PC-3 (cell line): ENCODE results near the gene ZNF768. TPM values are rescaled to one million over a fixed set of nuclear protein-coding genes. Genes with fewer than 3 reads are reported as not detected.

Experiments
- ATAC-seq: fragments of 200-7000 bp; cut with Tn5 transposase; 2 replicates; pipeline ENCODE4 v1.9.1; 2020; ENCODE audit warnings: mild to moderate bottlenecking, moderate library complexity
- BruUV-seq: library from RNA; stranded (reverse); fragments of 400-500 nt; replicated peaks from 2 replicates; lab custom pipeline; 2021; lab: Mats Ljungman, UMichigan
- CTCF ChIA-PET: fragments of 300-600 bp; sonication (Branson Sonifier 250); formaldehyde crosslinking; loops from one replicate; lab custom pipeline; 2022; ENCODE audit warnings: antibody characterized with exemption; lab: Charles Lee
- POLR2A ChIA-PET: fragments of 300-600 bp; sonication (Branson Sonifier 250); formaldehyde crosslinking; loops from one replicate; lab custom pipeline; 2022; ENCODE audit warnings: antibody characterized with exemption; ENCODE audit not compliant: unreplicated experiment; lab: Charles Lee
- DNase-seq: peaks from one replicate; pipeline ENCODE4 v3.0.0-alpha.2; 2015
- H2AFZ ChIP-seq: fragments of 300-600 bp; sonication (generic); 2 replicates; pipeline ENCODE4 v1.6.0; 2016; ENCODE audit warnings: antibody characterized with exemption, low read length
- H3F3A ChIP-seq: fragments of 300-600 bp; sonication (generic); one replicate; pipeline ENCODE4 v1.6.0; 2017; ENCODE audit warnings: antibody characterized with exemption, low read length, control low read depth, mild to moderate bottlenecking; ENCODE audit not compliant: unreplicated experiment
- H3K27ac ChIP-seq: fragments of 300-600 bp; sonication (generic); 2 replicates; pipeline ENCODE4 v1.5.1; 2016; ENCODE audit warnings: mild to moderate bottlenecking, low read length
- H3K27me3 ChIP-seq: fragments of 300-600 bp; sonication (generic); 2 replicates; pipeline ENCODE4 v1.6.1; 2016; ENCODE audit warnings: low read length, mixed read lengths
- H3K36me3 ChIP-seq: fragments of 300-600 bp; sonication (generic); 2 replicates; pipeline ENCODE4 v1.6.1; 2016; ENCODE audit warnings: low read depth, mixed run types, low read length, mixed read lengths
- H3K4me1 ChIP-seq: fragments of 300-600 bp; sonication (generic); 2 replicates; pipeline ENCODE4 v1.5.1; 2016; ENCODE audit warnings: low read length; ENCODE audit not compliant: insufficient read depth
- H3K4me2 ChIP-seq: fragments of 300-600 bp; sonication (generic); 2 replicates; pipeline ENCODE4 v1.6.0; 2016; ENCODE audit warnings: low read length
- H3K4me3 ChIP-seq: fragments of 300-600 bp; sonication (generic); 2 replicates; pipeline ENCODE4 v1.5.1; 2016; ENCODE audit warnings: mild to moderate bottlenecking, low read length, mixed read lengths
- H3K79me2 ChIP-seq: fragments of 300-600 bp; sonication (generic); 2 replicates; pipeline ENCODE4 v1.6.1; 2017; ENCODE audit warnings: low read length, mixed read lengths
- H3K9ac ChIP-seq: fragments of 300-600 bp; sonication (generic); 2 replicates; pipeline ENCODE4 v1.6.0; 2016; ENCODE audit warnings: mild to moderate bottlenecking, low read length
- H3K9me2 ChIP-seq: fragments of 300-600 bp; sonication (generic); replicated peaks from 2 replicates; pipeline ENCODE4 v1.6.1; 2016; ENCODE audit warnings: mixed run types, low read length, mixed read lengths
- H3K9me3 ChIP-seq: fragments of 300-600 bp; sonication (generic); 2 replicates; pipeline ENCODE4 v1.6.1; 2016; ENCODE audit warnings: low read length, mixed read lengths
- H4K20me1 ChIP-seq: fragments of 300-600 bp; sonication (generic); 2 replicates; pipeline ENCODE4 v1.6.1; 2016; ENCODE audit warnings: low read length, mixed read lengths
- CTCF ChIP-seq: fragments of 300-600 bp; sonication (generic); conservative IDR thresholded peaks from 2 replicates; pipeline ENCODE4 v1.5.1; 2017; ENCODE audit warnings: antibody characterized with exemption, low read depth, mild to moderate bottlenecking, low read length
- EZH2 ChIP-seq: fragments of 300-600 bp; sonication (generic); IDR thresholded peaks from one replicate; pipeline ENCODE4 v1.6.1; 2017; ENCODE audit warnings: antibody characterized with exemption, mild to moderate bottlenecking, low read length; ENCODE audit not compliant: unreplicated experiment
- EZH2phosphoT487 ChIP-seq: fragments of 300-600 bp; sonication (generic); IDR thresholded peaks from 2 replicates; pipeline ENCODE4 v1.6.1; 2018; ENCODE audit warnings: mild to moderate bottlenecking, antibody characterized with exemption, low read length, borderline replicate concordance
- intact Hi-C: fragments of 100-400 bp; cut with micrococcal nuclease; formaldehyde crosslinking; loops from 2 replicates; pipeline ENCODE4 v1.9.0; 2023
- total RNA-seq: library from RNA; depleted of rRNA; stranded (reverse); fragments of >200 nt; gene quantifications from 2 replicates; pipeline ENCODE4 v1.2.3, GENCODE V29; 2014

The ZNF768 gene
- total RNA-seq, 1 experiment from 2014 or later, result 31.2 TPM

- H3K79me2 ChIP-seq, result peaks cover 8% of the 10 kb centered on the region
- POLR2A ChIA-PET, result no interaction called here
- H3K4me3 ChIP-seq, result no peak overlapping the region
- CTCF ChIA-PET, result no interaction called here
- H3K9me3 ChIP-seq, result no peaks in the 10 kb centered on the region
- no TSS peak for BruUV-seq
- H3F3A ChIP-seq, result no peaks in the 10 kb centered on the region
- H3K9ac ChIP-seq, result no peak overlapping the region
- no peaks in the 10 kb centered on the region for H3K4me1 ChIP-seq
- H3K36me3 ChIP-seq, result no peaks in the 10 kb centered on the region
- H3K4me2 ChIP-seq, result no peak overlapping the region
- no peak for TF ChIP-seq CTCF
- TF ChIP-seq EZH2phosphoT487, result no peak
- no peak for TF ChIP-seq EZH2
- intact Hi-C loops, result loop anchor here (10.0 kb wide), 2 partner anchors 77 to 113 kb away; partner anchors contain the start of gene SEPHS2
- DNase-seq (no peak), ATAC-seq (no peak)
- no peaks in the 10 kb centered on the region for H3K9me2 ChIP-seq
- no peak overlapping the region for H2AFZ ChIP-seq
- H3K27me3 ChIP-seq, result no peaks in the 10 kb centered on the region
- H4K20me1 ChIP-seq, result no peaks in the 10 kb centered on the region
- no peak overlapping the region for H3K27ac ChIP-seq
These were observed 4.9 kb downstream of the ZNF768 start for GRCh38 chr16:30521476-30521872.

DNA sequence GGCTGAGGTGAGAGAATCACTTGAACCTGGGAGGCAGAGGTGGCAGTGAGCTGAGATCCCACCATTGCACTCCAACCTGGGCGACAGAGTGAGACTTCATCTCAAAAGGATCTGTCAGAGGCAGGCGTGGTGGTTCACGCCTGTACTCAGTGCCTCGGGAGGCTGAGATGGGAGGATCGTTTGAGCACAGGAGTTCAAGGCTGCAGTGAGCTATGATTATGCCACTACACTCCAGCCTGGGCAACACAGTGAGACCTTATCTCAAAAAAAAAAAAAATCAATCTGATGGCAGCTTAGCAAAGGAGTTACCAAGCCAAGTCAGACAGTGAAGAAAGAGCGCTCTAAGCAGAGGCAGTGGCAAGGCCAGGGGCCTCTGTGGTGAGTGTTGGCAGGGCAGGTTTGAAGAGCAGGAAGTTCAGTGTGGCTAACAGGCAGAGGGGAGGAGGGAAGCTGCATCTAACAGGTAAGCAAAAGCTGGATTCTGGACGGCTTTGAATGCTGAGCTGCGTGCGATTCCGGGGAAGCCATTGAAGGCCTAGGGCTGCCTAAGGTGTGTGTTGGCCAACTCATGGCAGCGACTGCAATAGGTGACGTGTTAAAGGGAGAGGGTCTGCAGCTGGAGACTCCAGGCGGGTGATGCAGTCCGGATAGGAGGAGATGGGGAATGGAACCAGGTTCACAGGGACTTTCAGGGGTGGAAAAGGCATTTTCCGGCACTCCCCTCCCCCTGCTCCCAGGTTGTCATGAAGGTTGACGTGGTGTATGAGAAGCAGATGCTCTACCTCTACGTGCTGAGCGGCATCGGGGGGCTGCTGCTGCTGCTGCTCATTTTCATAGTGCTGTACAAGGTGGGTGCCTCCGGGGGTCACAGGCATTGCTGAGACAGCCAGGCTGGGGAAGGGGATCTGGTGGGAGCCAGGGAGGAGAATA lies 7.0 kb downstream of the ZNF768 start:
- H3K79me2 ChIP-seq, result no peaks in the 10 kb centered on the region
- no peaks in the 10 kb centered on the region for H3K9me3 ChIP-seq
- CTCF ChIA-PET, result no interaction called here
- no peak overlapping the region for H2AFZ ChIP-seq
- BruUV-seq, result no TSS peak
- intact Hi-C loops, result loop anchor here (10.0 kb wide), 2 partner anchors 75 to 115 kb away; partner anchors contain the start of gene SEPHS2
- TF ChIP-seq EZH2phosphoT487, result no peak
- TF ChIP-seq EZH2, result no peak
- TF ChIP-seq CTCF, result no peak
- H3K9ac ChIP-seq, result no peak overlapping the region
- no peak overlapping the region for H3K27ac ChIP-seq
- H3F3A ChIP-seq, result no peaks in the 10 kb centered on the region
- POLR2A ChIA-PET, result no interaction called here
- H3K4me3 ChIP-seq, result no peak overlapping the region
- no peaks in the 10 kb centered on the region for H3K9me2 ChIP-seq
- H3K36me3 ChIP-seq, result no peaks in the 10 kb centered on the region
- H4K20me1 ChIP-seq, result no peaks in the 10 kb centered on the region
- no peak for DNase-seq
- H3K27me3 ChIP-seq, result no peaks in the 10 kb centered on the region
- no peak for ATAC-seq
- H3K4me2 ChIP-seq, result no peak overlapping the region
- no peaks in the 10 kb centered on the region for H3K4me1 ChIP-seq

GRCh38 chr16:30518552-30518951 lies 7.8 kb downstream of the ZNF768 start:
- BruUV-seq, result no TSS peak

More at GRCh38 chr16:30518552-30518951, 7.8 kb downstream of the ZNF768 start:
- Histone ChIP-seq H3K79me2 (no peaks in the 10 kb centered on the region), H3K36me3 (no peaks in the 10 kb centered on the region), H3K9me2 (no peaks in the 10 kb centered on the region), H3K27ac (no peak overlapping the region), H3K4me3 (no peak overlapping the region), H3K9me3 (no peaks in the 10 kb centered on the region), H3K4me2 (no peak overlapping the region), H3K9ac (no peak overlapping the region), H3K27me3 (no peaks in the 10 kb centered on the region), H4K20me1 (no peaks in the 10 kb centered on the region), H2AFZ (no peak overlapping the region), H3F3A (no peaks in the 10 kb centered on the region), H3K4me1 (no peaks in the 10 kb centered on the region)
- intact Hi-C loops, result no loop called here
- no peak for ATAC-seq
- DNase-seq, result no peak
- POLR2A ChIA-PET, result no interaction called here
- no peak for TF ChIP-seq EZH2phosphoT487
- no peak for TF ChIP-seq CTCF
- no peak for TF ChIP-seq EZH2
- CTCF ChIA-PET, result no interaction called here
